ENCODE measurements around the gene ACAD10.

Gene ACAD10

DNA sequence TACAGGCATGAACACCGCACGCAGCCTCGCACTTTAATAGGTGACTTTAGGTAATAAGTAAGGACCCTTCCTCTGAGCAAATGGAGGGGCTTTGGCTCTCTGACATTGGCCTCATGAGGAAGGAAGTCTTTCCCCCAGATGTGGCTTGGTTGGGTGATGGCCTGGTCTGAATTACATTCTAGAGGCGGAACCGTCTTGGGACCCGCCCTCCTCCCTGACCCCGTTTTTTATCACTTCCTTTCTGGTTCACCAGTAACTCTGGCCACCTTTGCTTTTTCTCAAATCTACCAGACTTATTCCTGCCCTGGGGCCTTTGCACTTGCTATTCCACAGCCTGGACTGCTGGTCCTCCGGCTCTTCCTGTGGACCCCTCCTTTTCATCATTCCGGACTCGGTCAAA lies 94.3 kb downstream of the ACAD10 start:
- no peak for DNase-seq

- no peak for DNase-seq
Observed at GRCh38 chr12:111780615-111781014, 94.8 kb downstream of the ACAD10 start.

DNA sequence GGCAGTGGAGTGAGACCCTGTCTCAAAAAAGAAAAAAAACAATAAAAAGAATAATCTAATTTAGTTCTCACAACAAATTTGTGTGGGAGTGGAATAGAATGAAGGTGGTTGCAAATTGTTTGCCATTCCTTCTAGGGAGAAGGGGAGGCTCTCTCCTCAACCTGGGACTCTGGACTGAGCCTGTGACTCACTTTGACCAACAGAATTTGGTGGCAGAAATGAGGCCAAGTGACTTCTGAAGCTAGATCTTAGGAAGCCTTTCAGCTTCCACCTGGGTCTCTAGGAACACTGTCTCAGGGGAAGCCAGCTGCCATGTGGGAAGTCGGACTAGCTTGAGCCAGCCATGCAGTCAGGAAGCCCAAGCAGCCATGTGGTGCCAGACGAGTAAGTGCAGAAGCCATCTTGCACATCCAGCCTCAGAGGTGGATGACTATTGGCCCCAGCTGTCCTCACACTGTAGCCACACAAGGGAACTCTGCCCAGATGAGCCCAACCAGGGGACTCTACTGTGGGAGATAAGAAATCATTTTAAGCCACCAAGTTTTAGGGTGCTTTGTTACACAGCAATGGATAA lies 95.3 kb downstream of the ACAD10 start:
- DNase-seq: no peak

GRCh38 chr12:111783046-111783445 lies 97.2 kb downstream of the ACAD10 start:
- no peak for DNase-seq

- no peak for DNase-seq
Observed at GRCh38 chr12:111784953-111785352, 99.1 kb downstream of the ACAD10 start.

DNA sequence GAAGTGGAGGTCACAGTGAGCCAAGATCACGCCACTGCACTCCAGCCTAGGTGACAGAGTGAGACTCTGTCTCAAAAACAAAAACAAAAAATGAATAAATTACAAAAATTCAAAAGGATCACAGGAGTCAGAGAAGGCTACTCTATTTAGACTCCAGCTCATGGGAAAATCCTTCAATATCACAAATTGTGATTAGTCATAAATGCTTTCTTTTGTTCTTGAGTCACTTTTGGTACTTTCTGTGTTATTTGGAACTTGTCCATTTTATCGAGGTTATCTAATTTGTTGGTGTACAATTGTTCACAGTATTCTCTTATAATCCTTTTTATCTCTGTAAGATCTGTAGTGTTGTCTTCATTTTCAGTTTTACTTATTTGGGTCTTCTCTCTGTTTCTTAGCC lies 99.8 kb downstream of the ACAD10 start:
- no peak for DNase-seq

DNA sequence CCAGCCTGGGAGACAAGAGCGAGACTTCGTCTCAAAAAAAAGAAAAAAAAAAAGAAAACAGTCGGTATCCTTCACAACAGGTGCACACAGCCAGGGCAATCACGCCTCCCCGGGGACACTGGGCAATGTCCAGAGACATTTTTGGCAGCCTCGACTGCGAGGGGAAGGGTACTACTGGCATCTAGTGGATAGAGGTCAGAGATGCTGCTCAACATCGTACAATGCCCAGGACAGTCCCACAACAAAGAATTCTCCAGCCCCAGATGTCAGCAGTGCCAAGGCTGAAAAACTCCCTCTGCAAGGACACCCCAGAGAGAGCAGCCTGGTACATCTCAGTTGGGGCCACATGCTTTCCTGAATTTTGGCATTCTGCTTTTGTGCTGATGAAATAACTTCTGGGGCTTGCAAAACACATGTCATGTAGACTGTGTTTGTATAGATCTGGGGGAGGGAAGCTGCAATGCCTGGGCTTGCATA lies 102.4 kb downstream of the ACAD10 start:
- DNase-seq: no peak

DNA sequence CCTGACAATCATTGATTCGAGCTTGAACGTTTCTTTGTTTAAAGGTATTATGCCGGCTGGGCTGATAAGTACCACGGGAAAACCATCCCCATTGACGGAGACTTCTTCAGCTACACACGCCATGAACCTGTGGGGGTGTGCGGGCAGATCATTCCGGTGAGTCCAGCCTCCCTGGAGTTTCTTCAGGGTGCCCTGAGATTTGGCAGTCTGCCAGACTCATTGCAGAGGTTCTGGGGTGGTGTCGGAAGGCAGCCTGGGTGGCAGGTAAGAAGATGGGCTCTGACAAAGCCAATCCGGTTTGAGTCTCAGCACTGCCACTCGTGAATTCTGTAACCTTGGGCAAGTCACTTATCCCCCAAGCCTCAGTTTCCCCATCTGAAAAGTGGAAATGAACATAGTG lies 103.9 kb downstream of the ACAD10 start:
- DNase-seq: no peak

DNA sequence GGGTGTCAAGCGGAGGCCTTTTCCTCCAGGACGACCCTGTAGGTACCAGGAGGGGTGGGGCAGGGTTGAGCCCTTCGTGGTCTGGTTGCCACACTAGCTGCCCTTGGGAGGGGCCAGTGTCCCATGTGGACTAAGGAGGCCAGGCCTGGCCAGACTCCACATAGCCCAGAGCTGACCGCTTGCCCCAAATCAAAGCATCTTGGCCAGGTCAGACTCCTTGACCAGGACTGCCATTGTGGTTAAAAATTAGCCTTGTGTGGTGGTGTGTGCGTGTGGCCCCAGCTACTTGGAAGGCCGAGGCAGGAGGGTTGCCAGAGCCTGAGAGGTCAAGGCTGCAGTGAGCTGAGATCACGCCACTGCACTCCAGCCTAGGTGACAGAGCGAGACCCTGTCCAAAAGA lies 105.7 kb downstream of the ACAD10 start:
- DNase-seq: no peak

DNA sequence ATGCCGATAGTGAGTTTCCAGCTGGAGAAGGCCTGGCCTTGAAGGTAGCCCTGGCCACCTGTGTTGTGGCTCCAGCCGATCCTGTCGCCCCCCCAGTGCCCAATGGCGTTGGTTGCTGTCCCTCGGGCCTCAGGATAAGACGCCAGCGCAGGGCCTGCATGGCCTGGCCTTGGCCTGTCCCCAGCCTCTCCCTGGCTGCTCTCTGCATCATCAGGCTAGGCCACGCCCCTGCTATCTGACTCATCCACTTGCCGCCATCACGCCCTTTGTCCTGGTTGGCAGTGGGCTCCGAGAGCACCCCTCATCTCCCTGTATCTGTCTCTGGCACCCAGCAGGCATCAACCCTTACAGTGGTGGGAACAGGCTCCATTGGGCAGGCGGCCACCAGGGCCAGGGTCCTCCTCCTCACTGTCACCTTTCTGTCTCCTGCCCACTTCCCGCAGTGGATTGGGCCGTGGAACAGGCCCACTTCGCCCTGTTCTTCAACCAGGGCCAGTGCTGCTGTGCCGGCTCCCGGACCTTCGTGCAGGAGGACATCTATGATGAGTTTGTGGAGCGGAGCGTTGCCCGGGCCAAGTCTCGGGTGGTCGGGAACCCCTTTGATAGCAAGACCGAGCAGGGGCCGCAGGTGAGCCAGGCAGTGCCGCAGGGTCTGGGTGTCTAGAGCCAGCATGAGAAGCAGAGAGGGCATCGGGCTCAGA lies 106.5 kb downstream of the ACAD10 start:
- DNase-seq: no peak

GRCh38 chr12:111792856-111793235 lies 107.0 kb downstream of the ACAD10 start:
- no peak for DNase-seq

DNA sequence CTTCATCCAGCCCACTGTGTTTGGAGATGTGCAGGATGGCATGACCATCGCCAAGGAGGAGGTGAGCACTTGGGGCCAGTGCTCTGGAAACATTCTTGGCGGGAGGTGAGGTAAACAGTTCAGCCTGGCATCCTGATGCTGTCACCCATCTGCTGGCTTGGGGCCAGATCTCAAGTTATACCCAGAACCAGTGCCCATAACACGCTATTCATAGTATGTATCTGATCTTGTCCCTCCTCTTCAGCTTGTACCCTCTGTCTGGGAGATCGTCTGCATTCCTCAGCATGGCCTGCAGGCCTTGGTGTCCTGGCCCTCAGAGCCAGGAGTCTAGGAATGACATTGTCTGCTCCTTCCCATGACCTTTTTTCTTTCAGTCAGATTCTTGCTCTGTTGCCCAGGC lies 112.3 kb downstream of the ACAD10 start:
- DNase-seq: no peak

DNA sequence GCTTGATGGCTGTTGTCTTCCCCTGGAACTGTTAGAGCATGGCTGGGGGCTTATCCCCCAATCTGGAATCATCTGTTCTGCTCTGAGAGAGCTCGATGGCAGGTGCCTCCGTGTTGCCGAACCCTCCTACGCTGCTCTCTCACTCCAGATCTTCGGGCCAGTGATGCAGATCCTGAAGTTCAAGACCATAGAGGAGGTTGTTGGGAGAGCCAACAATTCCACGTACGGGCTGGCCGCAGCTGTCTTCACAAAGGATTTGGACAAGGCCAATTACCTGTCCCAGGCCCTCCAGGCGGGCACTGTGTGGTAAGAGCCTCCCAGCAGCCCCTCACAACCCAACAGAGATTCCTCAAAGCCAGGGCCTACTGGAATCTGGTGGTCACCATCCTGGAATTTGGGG lies 113.9 kb downstream of the ACAD10 start:
- DNase-seq: no peak

- DNase-seq: no peak
Observed at GRCh38 chr12:111803038-111803626, 117.3 kb downstream of the ACAD10 start.

DNA sequence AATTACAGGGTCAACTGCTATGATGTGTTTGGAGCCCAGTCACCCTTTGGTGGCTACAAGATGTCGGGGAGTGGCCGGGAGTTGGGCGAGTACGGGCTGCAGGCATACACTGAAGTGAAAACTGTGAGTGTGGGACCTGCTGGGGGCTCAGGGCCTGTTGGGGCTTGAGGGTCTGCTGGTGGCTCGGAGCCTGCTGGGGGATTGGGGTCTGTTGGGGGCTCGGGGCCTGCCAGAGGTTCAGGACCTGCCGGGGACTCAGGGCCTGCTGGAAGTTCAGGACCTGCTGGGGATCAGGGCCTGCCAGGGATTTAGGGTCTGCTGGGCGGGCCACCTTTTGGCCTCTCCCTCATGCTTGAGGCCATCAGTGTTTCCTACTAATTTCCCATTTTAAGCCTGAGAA lies 118.0 kb downstream of the ACAD10 start:
- DNase-seq: no peak

- DNase-seq: no peak
Observed at GRCh38 chr12:111806304-111806703, 120.5 kb downstream of the ACAD10 start.

All from NCI-H510A (cell line).